Hepatocyte (in vitro differentiated cells): ENCODE measurements around the gene ELK4.

Experiments
- EZH2 ChIP-seq: fragments of 200-600 bp; sonication (generic); IDR thresholded peaks from 2 replicates; pipeline ENCODE4 v1.6.1; 2016; ENCODE audit warnings: antibody characterized with exemption, mild to moderate bottlenecking, borderline replicate concordance
- TF ChIP-seq, protein P1 (sequence below): fragments of 200-600 bp; sonication (generic); IDR thresholded peaks from 2 replicates; pipeline ENCODE4 v1.5.1; 2016; ENCODE audit warnings: antibody characterized with exemption, mild to moderate bottlenecking; ENCODE audit not compliant: poor library complexity

GRCh38 chr1:205669341-205670149, 37.7 kb upstream of the ELK4 start:
- TF ChIP-seq, protein P1, sequence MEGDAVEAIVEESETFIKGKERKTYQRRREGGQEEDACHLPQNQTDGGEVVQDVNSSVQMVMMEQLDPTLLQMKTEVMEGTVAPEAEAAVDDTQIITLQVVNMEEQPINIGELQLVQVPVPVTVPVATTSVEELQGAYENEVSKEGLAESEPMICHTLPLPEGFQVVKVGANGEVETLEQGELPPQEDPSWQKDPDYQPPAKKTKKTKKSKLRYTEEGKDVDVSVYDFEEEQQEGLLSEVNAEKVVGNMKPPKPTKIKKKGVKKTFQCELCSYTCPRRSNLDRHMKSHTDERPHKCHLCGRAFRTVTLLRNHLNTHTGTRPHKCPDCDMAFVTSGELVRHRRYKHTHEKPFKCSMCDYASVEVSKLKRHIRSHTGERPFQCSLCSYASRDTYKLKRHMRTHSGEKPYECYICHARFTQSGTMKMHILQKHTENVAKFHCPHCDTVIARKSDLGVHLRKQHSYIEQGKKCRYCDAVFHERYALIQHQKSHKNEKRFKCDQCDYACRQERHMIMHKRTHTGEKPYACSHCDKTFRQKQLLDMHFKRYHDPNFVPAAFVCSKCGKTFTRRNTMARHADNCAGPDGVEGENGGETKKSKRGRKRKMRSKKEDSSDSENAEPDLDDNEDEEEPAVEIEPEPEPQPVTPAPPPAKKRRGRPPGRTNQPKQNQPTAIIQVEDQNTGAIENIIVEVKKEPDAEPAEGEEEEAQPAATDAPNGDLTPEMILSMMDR, result no peak
- no peak for TF ChIP-seq EZH2
